Heart right ventricle (tissue), 16 donors: ENCODE results near the gene MGLL. TPM values are rescaled to one million over a fixed set of nuclear protein-coding genes. Genes with fewer than 3 reads are reported as not detected.

Experiments used
- ATAC-seq, 8 donors: fragments of 200-7000 bp; cut with Tn5 transposase; one replicate each; pipeline ENCODE4 v1.9.1; 2020; ENCODE audit warnings: mild to moderate bottlenecking in 8 of 8, moderate library complexity in 8 of 8, moderate number of reproducible peaks in 1 of 8
- DNase-seq, 2 donors: peaks; one replicate each; pipeline ENCODE4 v3.0.0-alpha.2; 2020
- H3K27ac ChIP-seq, 10 donors: fragments of 200-600 bp; sonication (generic) in 2 of 10; one replicate each; pipeline versions ENCODE4 v1.5.0 to v1.8.0; 2020 to 2022; ENCODE audit warnings: mild to moderate bottlenecking in 3 of 10
- H3K27me3 ChIP-seq, 7 donors: fragments of 200-600 bp; one replicate each; pipeline ENCODE4 v1.8.0; 2021 to 2022; ENCODE audit warnings: mild to moderate bottlenecking in 2 of 7
- H3K36me3 ChIP-seq, 9 donors: fragments of 200-600 bp; sonication (generic) in 1 of 9; one replicate each; pipeline versions ENCODE4 v1.5.0 to v1.8.0; 2020 to 2022; ENCODE audit warnings: mild to moderate bottlenecking in 2 of 9
- H3K4me1 ChIP-seq, 9 donors: fragments of 200-600 bp; sonication (generic) in 1 of 9; one replicate each; pipeline versions ENCODE4 v1.5.0 to v1.8.0; 2020 to 2022; ENCODE audit warnings: mild to moderate bottlenecking in 4 of 9
- H3K4me3 ChIP-seq, 10 donors: fragments of 200-600 bp; sonication (generic) in 2 of 10; one replicate each; pipeline versions ENCODE4 v1.5.0 to v1.8.0; 2020 to 2022; ENCODE audit warnings: mild to moderate bottlenecking in 7 of 10, moderate library complexity in 2 of 10
- H3K9me3 ChIP-seq, 11 donors: fragments of 200-600 bp in 10 of 11; sonication (generic) in 2 of 11; one replicate each; pipeline versions ENCODE4 v1.5.0 to v1.8.0; 2013 to 2022; ENCODE audit warnings: mild to moderate bottlenecking in 2 of 11, control low read depth in 1 of 11, moderate library complexity in 1 of 11
- CTCF ChIP-seq, 9 donors: fragments of 200-600 bp; sonication (generic) in 2 of 9; IDR thresholded peaks; one replicate each; pipeline versions ENCODE4 v1.5.0 to v1.8.0; 2021 to 2022; ENCODE audit warnings: antibody characterized with exemption in 9 of 9, mild to moderate bottlenecking in 5 of 9, moderate library complexity in 1 of 9
- WGBS, 2 donors: extraction: QIAGEN DNeasy Blood & Tissue Kit; methylation state at CpG; one replicate each; pipeline ENCODE4 v1.1.7; 2013; ENCODE audit warnings: inconsistent platforms in 1 of 2; 5-methylcytosine and 5-hydroxymethylcytosine counted together
- intact Hi-C, 10 donors: fragments of 100-400 bp; cut with DNase I; formaldehyde crosslinking; loops; one replicate each; pipeline versions ENCODE4 v1.11.1 to v1.14.2; 2022
- polyA plus RNA-seq, 2 donors: library from polyadenylated mRNA; stranded (reverse); fragments of 200-250 nt; gene quantifications; one replicate each; pipeline ENCODE4 v1.2.3, GENCODE V29; 2013
- total RNA-seq, 10 donors: library from RNA; stranded (reverse); fragmentation: NEBNext Ultra II Directional in 3 of 10; extraction: Animal tissue kit (Norgen Biotek cat#: 25700) in 3 of 10; gene quantifications; one replicate each; pipeline versions ENCODE4 v1.2.1 to v1.2.4, GENCODE V29; 2021 to 2023
- donor health status: Arrhythmogenic right ventricular cardiomyopathy.
- donor health status: ischemic (EF 13 %, LVEDD 7.1; RV severe dilation, severe dysfunction).
- donor health status: healthy with polysubstance abuse.
- donor health status: DM: no; HTN: yes; CAD: no.
- donor health status: DM: no; HTN: no; CAD: no.
- donor health status: ischemic (EF 25% LVEDD 6.9; RV normal size, moderate dysfunction).
- donor health status: ischemic (EF 25% LVEDD 5.7; RV mildly dilated, moderate dysfunction).
- donor health status: healthy.
- donor health status: DM: yes; HTN: yes; CAD: no.
- donor health status: Ischemic cardiomyopathy.
- donor health status: ischemic (EF 35%, LVEDD 5.7; RV mildly dilated, moderate dysfunction).
- donor health status: nonischemic (EF 11% LVEDD 7.7; RV severe dilation, severe dysfunction).
- donor health status: DM: yes; HTN: yes; CAD: no.
- donor health status: PGD.
- donor health status: ischemic (EF 29% LVEDD 5.4; RV normal size, mild dysfunction).
- donor health status: nonischemic (EF 23%, LVEDD 6.1; RV moderate dilation, normal function).

The MGLL gene
- total and polyA plus RNA-seq, 12 donors, result 35.7 to 103 (median 65.2) TPM

GRCh38 chr3:127694467-127695215, 127.7 kb downstream of the MGLL start:
- Histone ChIP-seq H3K36me3 (peaks cover 0 to 58% (median 10%) of the 10 kb centered on the region in 9 donors), H3K4me3 (no peak overlapping the region), H3K4me1 (peaks cover 36 to 75% (median 54%) of the 10 kb centered on the region in 9 donors), H3K27me3 (no peaks in the 10 kb centered on the region), H3K9me3 (no peaks in the 10 kb centered on the region), H3K27ac (peak overlapping the region in 8 of 10 donors; percentile 8 to 99 (median 92))
- TF ChIP-seq CTCF (IDR thresholded peaks at IDR 0.05), result peak in 8 of 9 donors; percentile 13 to 62 (median 45)
- DNase-seq (peak in 1 of 2 donors; percentile 71), ATAC-seq (peak in 2 of 8 donors; percentile 35 to 43)
- WGBS, 2 donors, result 78 to 79% methylated on average over 17 of the region's 17 CpGs
- intact Hi-C loops, result loop anchor here in 8 of 10 donors (1.0 to 10.0 kb wide), 10 partner anchors 13 to 378 kb away; partner anchors contain the start of gene MGLL (in 5 of the 8)

GRCh38 chr3:127693336-127693843, 128.9 kb downstream of the MGLL start:
- peak in 1 of 2 donors; percentile 2 for DNase-seq
- Histone ChIP-seq H3K27ac (peak overlapping the region in 2 of 10 donors; percentile 19 to 58), H3K4me1 (peaks cover 25 to 72% (median 41%) of the 10 kb centered on the region in 9 donors), H3K4me3 (no peak overlapping the region), H3K9me3 (no peaks in the 10 kb centered on the region), H3K27me3 (no peaks in the 10 kb centered on the region), H3K36me3 (peaks cover 0 to 67% (median 10%) of the 10 kb centered on the region in 9 donors)
- intact Hi-C loops, result loop anchor here in 3 of 10 donors (5.0 to 10.0 kb wide), 6 partner anchors 116 to 379 kb away; partner anchors contain the start of gene MGLL (in 2 of the 3)
- WGBS, 2 donors, result 88 to 89% methylated on average over 7 of the region's 7 CpGs
- no peak for TF ChIP-seq CTCF (IDR thresholded peaks at IDR 0.05)
- ATAC-seq, result no peak

- Histone ChIP-seq H3K27ac (peak overlapping the region in 5 of 10 donors; percentile 19 to 70 (median 53)), H3K4me1 (peaks cover 19 to 69% (median 34%) of the 10 kb centered on the region in 9 donors), H3K36me3 (peaks cover 0 to 67% (median 10%) of the 10 kb centered on the region in 9 donors), H3K4me3 (no peak overlapping the region), H3K9me3 (no peaks in the 10 kb centered on the region), H3K27me3 (no peaks in the 10 kb centered on the region)
- DNase-seq, result peak in 1 of 2 donors; percentile 7
- intact Hi-C loops, result loop anchor here in 3 of 10 donors (5.0 to 10.0 kb wide), 6 partner anchors 115 to 380 kb away; partner anchors contain the start of gene MGLL (in 2 of the 3)
- no peak for ATAC-seq
- 88 to 91% methylated on average over 21 of the region's 21 CpGs for WGBS, 2 donors
- no peak for TF ChIP-seq CTCF (IDR thresholded peaks at IDR 0.05)
These were observed 129.6 kb downstream of the MGLL start for GRCh38 chr3:127692501-127693335.
